ENCODE data around the gene PPOX. TPM values are rescaled to one million over a fixed set of nuclear protein-coding genes. Genes with fewer than 3 reads are reported as not detected.

Gene PPOX
- total RNA-seq, 1 donor from 2014 or later, result 56.5 TPM

- no peak overlapping the region for H3K27ac Mint-ChIP-seq
- no peak for DNase-seq (ENCODE audit: low spot score, unreplicated experiment)
- no peak for TF ChIP-seq CTCF (IDR thresholded peaks at IDR 0.05; ENCODE audit: unreplicated experiment)
- no peak overlapping the region for H3K4me3 Mint-ChIP-seq (ENCODE audit: low read depth)
- no peaks in the 10 kb centered on the region for H3K36me3 Mint-ChIP-seq (ENCODE audit: insufficient read depth)
- peaks cover 4% of the 10 kb centered on the region for H3K27me3 Mint-ChIP-seq
- H3K4me1 Mint-ChIP-seq (ENCODE audit: low read depth), result no peaks in the 10 kb centered on the region
- H3K9me3 Mint-ChIP-seq (ENCODE audit: low read depth), result no peaks in the 10 kb centered on the region
Observed at GRCh38 chr1:161185282-161185682, 19.1 kb downstream of the PPOX start.

GRCh38 chr1:161185732-161186311, 19.6 kb downstream of the PPOX start:
- Mint-ChIP-seq H3K36me3 (ENCODE audit: insufficient read depth) (no peaks in the 10 kb centered on the region), H3K4me1 (ENCODE audit: low read depth) (no peaks in the 10 kb centered on the region), H3K27ac (no peak overlapping the region), H3K27me3 (peaks cover 4% of the 10 kb centered on the region), H3K4me3 (ENCODE audit: low read depth) (no peak overlapping the region), H3K9me3 (ENCODE audit: low read depth) (no peaks in the 10 kb centered on the region)
- no peak for TF ChIP-seq CTCF (IDR thresholded peaks at IDR 0.05; ENCODE audit: unreplicated experiment)
- no peak for DNase-seq (ENCODE audit: low spot score, unreplicated experiment)

- no peak for TF ChIP-seq CTCF (IDR thresholded peaks at IDR 0.05; ENCODE audit: unreplicated experiment)
- H3K4me3 Mint-ChIP-seq (ENCODE audit: low read depth), result no peak overlapping the region
- DNase-seq (ENCODE audit: low spot score, unreplicated experiment), result no peak
- peaks cover 4% of the 10 kb centered on the region for H3K27me3 Mint-ChIP-seq
- H3K27ac Mint-ChIP-seq, result no peak overlapping the region
- H3K36me3 Mint-ChIP-seq (ENCODE audit: insufficient read depth), result no peaks in the 10 kb centered on the region
- H3K9me3 Mint-ChIP-seq (ENCODE audit: low read depth), result no peaks in the 10 kb centered on the region
- H3K4me1 Mint-ChIP-seq (ENCODE audit: low read depth), result no peaks in the 10 kb centered on the region
Observed at GRCh38 chr1:161187311-161187710, 21.1 kb downstream of the PPOX start.

GRCh38 chr1:161188381-161188780, 22.2 kb downstream of the PPOX start:
- H3K9me3 Mint-ChIP-seq (ENCODE audit: low read depth), result no peaks in the 10 kb centered on the region
- H3K4me1 Mint-ChIP-seq (ENCODE audit: low read depth), result peaks cover 2% of the 10 kb centered on the region
- H3K27me3 Mint-ChIP-seq, result peaks cover 4% of the 10 kb centered on the region
- no peaks in the 10 kb centered on the region for H3K36me3 Mint-ChIP-seq (ENCODE audit: insufficient read depth)
- no peak for TF ChIP-seq CTCF (IDR thresholded peaks at IDR 0.05; ENCODE audit: unreplicated experiment)
- H3K27ac Mint-ChIP-seq, result no peak overlapping the region
- DNase-seq (ENCODE audit: low spot score, unreplicated experiment), result no peak
- H3K4me3 Mint-ChIP-seq (ENCODE audit: low read depth), result no peak overlapping the region

- H3K4me3 Mint-ChIP-seq (ENCODE audit: low read depth), result no peak overlapping the region
- no peak for DNase-seq (ENCODE audit: low spot score, unreplicated experiment)
- no peaks in the 10 kb centered on the region for H3K9me3 Mint-ChIP-seq (ENCODE audit: low read depth)
- peaks cover 4% of the 10 kb centered on the region for H3K27me3 Mint-ChIP-seq
- peaks cover 2% of the 10 kb centered on the region for H3K4me1 Mint-ChIP-seq (ENCODE audit: low read depth)
- H3K36me3 Mint-ChIP-seq (ENCODE audit: insufficient read depth), result no peaks in the 10 kb centered on the region
- no peak overlapping the region for H3K27ac Mint-ChIP-seq
- TF ChIP-seq CTCF (IDR thresholded peaks at IDR 0.05; ENCODE audit: unreplicated experiment), result no peak
Observed at GRCh38 chr1:161189036-161189435, 22.8 kb downstream of the PPOX start.

Data from progenitor cell of endocrine pancreas (in vitro differentiated cells).